Prostate gland (tissue), 2 donors: ENCODE results near the gene C6orf136.

Source experiments
- CTCF ChIP-seq, 4 experiments: fragments of 200-600 bp in 2 of 4; fragments of 450-650 bp in 2 of 4; sonication (generic) in 2 of 4; IDR thresholded peaks; 1 replicate in 3 of 4; 2 replicates in 1 of 4; pipeline ENCODE4 v1.5.1; 2016 to 2019; ENCODE audit warnings: antibody characterized with exemption in 4 of 4, mild to moderate bottlenecking in 2 of 4, moderate library complexity in 2 of 4
- POLR2A ChIP-seq: fragments of 450-650 bp; IDR thresholded peaks from one replicate; pipeline ENCODE4 v1.6.1; 2016; ENCODE audit warnings: antibody characterized with exemption, mild to moderate bottlenecking
- POLR2AphosphoS5 ChIP-seq: sonication (generic); formaldehyde crosslinking; IDR thresholded peaks from one replicate; pipeline ENCODE4 v1.6.1; 2017; ENCODE audit warnings: antibody characterized with exemption

DNA sequence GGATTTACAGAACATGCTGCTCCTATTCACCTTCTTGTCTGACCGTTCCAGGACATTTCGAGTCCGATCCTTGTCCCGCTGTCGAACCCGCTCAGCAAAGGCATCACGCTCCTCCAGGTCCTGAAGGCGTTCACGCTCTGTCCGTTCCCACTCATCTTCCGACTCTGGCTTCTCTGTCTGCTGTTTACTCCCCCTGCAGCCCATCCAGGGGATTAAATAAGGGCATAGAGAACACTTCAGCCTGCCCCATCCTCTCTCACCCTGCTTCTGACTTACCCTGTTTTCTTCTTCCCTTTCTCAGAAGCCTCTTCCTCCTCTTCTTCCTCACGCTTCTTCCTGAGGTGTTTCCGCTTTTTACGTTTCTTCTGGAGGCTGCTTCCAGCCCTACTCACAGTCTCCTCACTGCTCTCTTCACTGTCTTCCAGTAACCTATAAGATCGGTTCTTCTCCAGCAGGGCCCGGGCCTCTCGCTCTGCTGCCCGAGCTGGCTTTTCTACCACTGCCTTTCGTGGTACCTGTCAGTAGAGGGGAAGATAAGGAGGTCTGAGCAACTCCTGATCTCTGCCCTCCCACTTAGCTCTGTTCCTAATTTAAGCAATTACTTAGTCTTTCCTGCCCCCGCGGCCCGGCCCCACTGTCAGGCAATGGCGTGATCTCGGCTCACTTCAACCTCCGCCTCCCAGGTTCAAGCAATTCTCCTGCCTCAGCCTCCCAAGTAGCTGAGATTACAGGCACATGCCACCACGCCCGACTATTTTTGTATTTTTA, 24.0 kb downstream of the C6orf136 start:
- TF ChIP-seq POLR2A (no peak), CTCF (IDR thresholded peaks at IDR 0.05) (no peak), POLR2AphosphoS5 (no peak)
